Renal cortex interstitium (tissue), 11 donors: ENCODE data around the gene TOP3A. TPM values are rescaled to one million over a fixed set of nuclear protein-coding genes. Genes with fewer than 3 reads are reported as not detected.
A peak's percentile ranks its signal among the peaks of the same experiment; 100 is the strongest.
"Not testable (repeated sequence)": the region's sequence is repeated elsewhere in the genome, so short reads cannot be mapped to it uniquely, and the experiment has no call there.

Source experiments
- DNase-seq, 11 donors: peaks; one replicate each; pipeline ENCODE4 v3.0.0-alpha.2; 2013; ENCODE audit warnings: low read depth in 9 of 11, low spot score in 4 of 11; ENCODE audit errors: extremely low read depth in 1 of 11
- polyA plus RNA-seq, 3 donors: library from polyadenylated mRNA; unstranded; fragments of 120-200 nt; gene quantifications; one replicate each; pipeline ENCODE4 v1.2.1, GENCODE V29; 2013; ENCODE audit not compliant: insufficient read length in 3 of 3

Gene TOP3A
- polyA plus RNA-seq, 3 donors, result 43.4 to 50.2 (median 48.6) TPM

DNA sequence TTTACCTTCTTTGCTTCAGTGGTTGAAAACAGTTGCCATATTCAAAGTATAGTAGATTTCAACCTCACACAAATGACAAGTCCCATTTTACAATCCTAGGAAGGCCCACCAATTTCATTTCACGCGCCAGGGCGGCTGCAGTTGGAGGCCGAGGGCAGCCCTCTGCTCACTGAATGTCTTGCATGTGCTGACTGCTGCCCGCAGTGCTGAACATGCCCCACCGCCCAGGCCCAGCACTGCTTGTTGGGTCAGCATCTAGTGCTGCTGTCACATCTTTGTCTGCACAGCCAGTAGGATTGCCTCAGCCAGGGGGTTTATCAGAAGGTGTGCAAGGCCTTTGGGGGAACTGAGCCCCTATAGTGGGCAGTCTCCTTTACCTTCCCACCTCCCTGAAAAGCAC lies 11.8 kb upstream of the TOP3A start:
- DNase-seq, result no peak

DNA sequence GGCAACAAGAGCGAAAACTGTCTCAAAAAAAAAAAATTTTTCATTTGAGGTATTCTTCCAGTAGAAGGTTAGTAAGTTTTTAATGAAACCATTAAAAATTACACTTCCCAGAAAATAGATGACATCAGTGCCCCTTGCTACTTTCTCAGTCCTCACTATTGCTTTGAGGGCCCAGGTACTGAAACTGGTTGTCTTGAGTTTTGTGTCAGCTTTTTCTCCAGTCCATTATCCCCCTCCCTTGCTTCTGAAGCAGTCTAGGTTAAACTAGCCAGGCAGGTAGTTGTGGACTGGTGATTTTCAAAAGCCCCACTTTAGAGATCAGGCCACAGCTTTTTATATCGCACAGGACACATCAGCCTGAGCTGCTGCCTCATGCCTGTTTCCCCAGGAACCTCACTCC lies 11.2 kb upstream of the TOP3A start:
- DNase-seq, result no peak

DNA sequence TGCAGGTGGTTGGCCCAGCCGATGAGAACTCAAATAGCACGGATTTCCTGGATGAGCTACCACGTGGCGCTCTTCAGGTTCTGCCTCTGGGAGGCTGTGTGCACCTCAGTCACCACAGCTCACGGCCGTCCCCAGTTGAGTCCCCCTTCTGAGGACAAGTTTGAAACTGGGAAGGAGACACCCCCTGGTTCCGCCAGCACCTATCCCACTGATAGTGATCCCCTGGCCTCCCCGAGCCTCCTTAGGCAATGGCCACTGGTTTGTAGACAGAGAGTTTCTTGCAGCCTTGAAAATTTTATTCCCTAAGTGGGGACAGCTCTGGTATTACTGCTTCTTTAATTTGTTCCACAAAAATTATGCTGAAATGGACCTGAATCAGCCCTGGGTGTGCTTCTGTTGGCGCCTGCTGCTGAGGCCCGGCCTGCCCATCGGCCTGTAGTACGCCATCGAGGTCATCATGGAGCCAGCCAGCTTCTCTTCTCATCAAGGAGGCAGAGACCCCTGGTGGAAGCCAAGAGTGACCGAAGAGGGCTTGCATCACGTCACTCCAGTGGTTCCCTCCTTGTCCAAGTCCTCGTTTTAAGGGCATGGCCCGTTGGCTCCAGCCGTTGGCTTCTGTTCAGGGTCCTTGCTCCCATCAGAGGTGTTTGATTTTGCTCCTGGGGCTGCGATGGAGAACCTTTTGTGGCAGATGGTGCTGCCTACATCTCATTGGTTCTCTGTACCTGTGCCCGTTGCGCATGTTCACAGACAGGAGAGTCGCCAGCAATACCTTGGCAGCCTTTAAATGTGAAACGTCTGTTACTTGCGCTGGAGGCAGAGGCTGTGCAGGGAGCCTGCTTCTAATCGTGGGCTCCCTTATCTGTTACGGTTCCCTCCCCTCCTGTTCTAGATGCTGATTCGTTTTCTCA lies 9.6 kb upstream of the TOP3A start:
- DNase-seq, result no peak

DNA sequence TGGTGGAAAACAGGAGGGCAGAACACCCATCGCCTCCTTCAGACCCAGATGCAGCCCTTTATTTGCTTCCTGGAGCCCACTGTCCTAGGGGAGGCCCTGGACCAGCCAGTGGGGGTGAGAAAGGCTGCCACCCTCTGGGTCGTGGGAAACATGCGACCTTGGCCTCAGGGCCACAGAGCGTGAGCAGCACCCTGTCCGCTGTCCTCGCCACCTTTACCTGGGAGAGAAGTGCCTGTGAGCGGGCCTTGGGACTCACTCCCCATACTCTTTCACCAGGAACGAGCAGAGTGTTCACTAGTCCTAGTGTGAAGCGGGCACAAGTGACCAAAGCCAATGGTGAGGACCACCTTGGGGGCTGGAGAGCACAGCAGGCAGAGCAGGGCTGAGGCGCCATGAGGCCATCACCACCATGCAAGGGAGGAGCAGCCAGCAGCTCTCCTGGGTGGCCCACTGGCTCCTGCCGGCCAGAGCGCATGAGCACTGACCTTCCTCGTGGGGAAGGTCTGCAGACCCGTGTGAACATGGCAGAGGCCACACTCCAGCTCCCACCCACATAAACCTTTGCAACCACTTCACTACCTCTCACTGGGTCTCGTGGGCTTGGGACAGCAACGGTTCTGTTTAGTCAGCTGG lies 8.8 kb upstream of the TOP3A start:
- no peak for DNase-seq

DNA sequence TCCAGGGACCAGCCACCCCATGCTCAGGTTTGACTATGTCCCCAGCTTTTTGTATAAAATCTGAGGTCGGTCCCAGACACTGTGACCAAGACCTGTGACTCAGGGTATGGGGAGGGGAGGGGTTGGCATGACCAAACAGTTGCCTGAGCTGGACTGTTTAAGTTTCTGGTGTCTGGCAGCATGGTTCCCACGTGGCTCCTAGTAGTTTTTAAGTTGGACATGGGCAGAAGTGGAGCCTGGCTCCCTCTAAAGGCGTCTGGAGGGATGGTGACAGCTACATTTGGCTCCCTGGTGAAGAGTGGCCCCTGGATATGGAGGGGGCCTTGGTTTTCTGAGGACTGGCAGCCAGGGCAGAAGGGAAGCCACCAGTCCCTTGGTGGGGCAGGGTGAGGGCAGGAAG lies 8.2 kb upstream of the TOP3A start:
- no peak for DNase-seq

DNA sequence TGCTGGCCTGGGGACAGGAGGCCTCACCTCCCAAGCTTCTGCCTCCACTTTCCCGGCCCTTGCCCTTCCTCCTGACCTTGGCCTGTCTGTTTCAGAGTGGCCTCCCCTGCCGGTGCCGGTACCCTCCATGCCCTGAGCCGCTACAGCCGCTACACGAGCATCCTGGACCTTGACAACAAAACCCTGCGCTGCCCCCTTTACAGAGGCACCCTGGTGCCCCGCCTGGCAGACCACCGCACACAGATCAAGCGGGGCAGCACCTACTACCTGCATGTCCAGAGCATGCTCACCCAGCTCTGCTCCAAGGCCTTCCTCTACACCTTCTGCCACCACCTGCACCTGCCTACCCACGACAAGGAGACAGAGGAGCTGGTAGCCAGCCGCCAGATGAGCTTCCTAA lies 7.7 kb upstream of the TOP3A start:
- DNase-seq, result no peak

DNA sequence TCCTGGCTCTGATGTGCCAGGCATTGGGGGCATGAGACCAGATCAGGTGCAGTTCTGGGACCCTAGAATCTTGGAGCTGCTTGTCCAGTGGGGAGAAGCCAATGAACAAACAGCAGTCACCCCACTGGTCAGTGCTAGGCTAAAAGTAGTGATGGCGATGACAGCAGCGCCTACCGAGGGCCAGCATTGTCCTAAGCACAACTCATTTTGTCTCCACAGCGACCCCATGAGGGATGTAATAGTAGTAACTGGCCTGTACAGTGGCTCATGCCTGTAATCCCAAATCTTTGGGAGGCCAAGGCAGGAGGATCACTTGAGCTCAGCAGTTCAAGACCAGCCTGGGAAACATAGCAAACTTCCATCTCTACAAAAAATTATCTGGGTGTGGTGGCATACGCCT lies 6.5 kb upstream of the TOP3A start:
- no peak for DNase-seq

DNA sequence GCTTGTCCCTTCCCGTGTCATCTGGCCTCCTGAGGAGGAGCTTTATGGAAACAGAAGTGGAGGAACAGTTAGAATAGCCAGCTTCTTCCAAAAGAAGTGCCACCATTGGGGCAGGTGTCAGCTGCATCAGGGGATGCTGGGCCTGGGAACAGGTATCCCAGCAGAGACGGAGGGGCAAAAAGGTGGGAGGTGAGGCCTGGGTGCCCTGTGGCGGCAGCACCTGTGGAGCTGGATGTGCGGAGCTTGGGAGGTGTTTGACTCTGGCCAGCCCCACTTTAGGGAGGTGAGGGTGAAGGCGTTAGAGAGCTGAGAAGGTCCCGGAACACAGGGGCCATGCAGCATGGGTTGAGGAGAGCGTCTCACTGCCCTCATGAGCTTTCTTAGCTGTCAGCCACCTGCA lies 5.5 kb upstream of the TOP3A start:
- DNase-seq, result no peak

DNA sequence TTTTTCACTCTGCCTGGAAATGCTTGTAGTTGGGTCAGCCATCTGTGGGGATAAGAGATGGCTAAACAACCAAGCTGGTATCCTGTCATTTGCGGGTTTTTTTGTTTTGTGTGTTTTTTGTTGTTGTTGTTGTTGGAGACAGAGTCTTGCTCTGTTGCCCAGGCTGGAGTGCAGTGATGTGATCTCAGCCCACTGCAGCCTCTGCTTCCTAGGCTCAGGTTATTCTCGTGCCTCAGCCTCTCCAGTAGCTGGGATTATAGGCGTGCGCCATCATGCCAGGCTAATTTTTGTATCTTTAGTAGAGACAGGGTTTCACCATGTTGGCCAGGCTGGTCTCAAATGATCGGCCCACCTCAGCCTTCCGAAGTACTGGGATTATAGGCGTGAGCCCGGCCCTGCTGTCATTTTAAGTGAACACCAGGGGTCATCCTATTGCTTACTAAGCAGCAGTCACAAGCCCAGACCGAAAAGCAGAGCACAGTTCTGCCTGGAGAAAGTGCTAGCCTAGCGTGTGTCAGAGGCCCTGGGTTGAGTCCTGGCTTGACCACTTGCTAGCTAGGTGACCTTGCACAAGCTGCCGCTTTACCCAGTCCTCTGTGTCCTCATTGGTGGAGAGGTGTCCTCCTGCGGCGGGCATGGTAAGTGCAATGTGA lies 4.9 kb upstream of the TOP3A start:
- DNase-seq, result peak in 4 of 11 donors; percentile 27 to 43 (median 34)

DNA sequence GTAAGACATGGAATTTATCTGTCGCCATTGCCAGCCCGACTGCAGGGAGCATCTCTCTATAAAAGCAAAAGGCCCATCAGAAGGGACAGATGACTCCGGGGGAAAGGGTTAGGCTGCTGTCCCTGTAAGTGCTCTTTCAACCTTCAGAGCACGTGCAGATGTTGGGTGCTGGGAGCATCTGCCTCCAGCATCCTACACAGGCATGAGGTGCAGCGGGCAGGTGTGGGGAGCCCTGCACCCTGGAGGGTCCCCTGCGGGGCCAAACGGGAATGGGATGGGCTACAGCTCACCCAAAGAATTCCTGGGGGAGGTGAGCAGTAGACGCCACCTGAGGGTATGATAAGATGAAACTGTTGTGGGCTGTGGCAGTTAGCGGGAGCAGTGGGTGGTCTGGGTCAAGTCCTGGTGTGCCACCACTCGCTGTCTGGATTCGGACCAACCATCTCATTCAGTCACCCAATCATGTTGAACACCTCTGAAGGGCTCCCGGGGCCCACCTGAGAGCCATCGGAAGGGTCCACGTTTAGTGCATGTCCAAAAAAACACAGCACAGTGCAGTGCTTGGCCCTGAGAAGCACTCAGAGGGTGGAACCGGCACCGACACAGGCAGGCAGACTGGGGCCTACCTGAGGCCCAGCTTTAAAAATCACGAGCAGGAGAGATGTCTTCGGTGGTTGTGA lies 4.1 kb upstream of the TOP3A start:
- no peak for DNase-seq

DNA sequence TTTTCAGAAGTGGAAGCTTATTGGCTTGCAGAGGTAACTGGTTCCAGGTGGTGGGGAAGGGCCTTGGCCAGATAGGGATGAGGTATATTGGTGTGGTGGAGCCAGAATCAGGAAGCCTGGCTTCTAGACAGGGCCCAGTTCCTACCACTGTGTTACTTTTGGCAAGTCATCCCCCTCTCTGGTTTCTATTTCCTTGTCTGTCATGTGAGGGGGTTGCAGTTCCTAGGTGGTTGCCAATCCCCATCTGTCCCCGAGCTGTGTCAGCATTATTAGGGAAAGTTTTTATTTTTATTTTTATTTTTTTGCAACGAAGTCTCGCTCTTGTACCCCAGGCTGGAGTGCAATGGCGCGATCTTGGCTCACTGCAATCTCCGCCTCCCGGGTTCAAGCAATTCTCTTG lies 3.3 kb upstream of the TOP3A start:
- no peak for DNase-seq

DNA sequence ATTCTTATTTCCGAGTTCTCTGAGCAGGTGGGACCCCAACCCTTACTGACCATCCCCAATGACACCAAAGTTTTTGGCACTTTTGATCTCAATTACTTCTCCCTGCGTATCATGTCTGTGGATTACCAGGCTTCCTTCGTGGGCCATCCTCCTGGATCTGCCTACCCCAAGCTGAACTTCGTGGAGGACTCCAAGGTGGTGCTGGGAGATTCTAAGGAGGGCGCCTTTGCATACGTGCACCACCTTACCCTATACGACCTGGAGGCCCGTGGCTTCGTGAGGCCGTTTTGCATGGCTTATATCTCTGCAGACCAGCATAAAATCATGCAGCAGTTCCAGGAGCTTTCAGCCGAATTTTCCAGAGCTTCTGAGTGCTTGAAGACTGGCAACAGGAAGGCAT lies 1.2 kb upstream of the TOP3A start:
- DNase-seq, result no peak

DNA sequence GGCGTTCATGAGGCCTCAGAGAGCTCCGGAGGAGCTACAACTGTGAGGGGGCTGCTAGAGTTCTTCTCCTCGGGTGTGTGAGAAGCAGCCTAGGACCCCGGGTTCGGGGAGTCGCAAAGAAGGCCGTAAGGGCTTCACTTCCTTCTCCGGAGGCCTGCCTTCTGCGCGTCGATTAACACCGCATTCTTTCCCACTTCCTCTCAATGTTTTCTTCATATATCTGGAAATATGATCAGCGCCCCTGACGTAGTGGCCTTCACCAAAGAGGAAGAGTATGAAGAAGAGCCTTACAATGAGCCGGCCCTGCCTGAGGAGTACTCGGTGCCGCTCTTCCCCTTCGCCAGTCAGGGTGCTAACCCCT lies 748 bp upstream of the TOP3A start:
- no peak for DNase-seq

DNA sequence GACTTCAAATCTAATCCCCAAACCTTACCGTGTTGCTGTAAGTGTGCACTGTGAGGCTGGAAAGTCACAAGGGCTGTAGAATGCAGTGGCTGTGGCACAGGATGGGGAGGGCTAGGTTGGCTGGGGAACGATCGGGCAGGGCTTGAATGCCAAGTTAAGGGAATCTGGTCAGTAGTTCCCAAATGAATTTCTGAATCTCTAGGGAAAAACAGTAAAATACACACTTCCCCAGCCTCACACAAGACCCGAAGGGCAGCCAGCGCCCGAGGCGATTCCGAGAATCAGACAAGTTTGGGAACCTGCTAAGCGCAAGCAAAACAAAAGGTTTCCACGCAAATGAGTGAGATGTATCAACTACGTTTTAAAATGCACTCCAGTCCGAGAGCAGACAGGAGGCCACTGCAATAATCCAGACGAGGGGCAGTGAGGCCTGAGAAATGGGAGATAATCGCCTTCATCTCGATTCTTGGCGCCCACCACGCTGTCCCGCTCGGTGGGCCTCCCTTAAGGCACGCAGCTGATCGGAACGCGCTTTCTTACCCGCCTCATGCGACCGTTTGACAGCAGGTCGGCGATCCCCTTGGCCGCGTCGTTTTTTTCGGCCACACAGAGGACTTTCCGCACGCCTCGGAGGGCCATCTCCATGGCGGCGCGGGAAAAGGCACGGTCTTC lies 599 bp downstream of the TOP3A start:
- peak in 2 of 11 donors; percentile 13 to 14 for DNase-seq

DNA sequence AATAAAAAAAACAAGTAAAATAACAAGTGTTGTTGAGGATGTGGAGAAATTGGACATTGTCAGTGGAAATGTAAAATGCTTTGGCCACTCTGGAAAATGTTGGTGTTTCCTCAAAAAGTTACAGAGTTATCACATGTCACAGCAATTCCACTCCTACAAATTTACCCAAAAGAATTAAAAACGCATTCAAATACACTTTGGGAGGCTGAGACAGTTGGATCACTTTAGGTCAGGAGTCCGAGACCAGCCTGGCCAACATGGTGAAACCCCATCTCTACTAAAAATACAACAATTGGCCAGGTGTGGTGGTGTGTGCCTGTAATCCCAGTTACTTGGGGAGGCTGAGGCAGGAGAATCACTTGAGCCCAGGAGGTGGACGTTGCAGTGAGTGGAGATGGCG lies 5.6 kb downstream of the TOP3A start:
- no peak for DNase-seq

DNA sequence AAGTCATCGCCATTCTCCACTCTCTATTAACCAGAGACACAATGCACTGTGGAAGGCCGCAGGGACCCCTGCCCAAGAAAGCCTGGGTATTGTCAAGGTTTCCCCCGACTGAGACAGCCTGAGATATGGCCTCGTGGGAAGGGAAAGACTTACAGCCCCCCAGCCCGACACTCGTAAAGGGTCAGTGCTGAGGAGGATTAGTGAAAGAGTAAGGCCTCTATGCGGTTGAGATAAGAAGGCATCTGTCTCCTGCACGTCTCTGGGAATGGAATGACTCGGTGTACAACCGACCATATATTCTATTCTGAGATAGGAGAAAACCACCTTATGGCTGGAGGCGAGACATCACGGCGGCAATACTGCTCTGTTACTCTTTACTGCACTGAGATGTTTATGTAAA lies 11.6 kb downstream of the TOP3A start:
- DNase-seq, result not testable (repeated sequence)

DNA sequence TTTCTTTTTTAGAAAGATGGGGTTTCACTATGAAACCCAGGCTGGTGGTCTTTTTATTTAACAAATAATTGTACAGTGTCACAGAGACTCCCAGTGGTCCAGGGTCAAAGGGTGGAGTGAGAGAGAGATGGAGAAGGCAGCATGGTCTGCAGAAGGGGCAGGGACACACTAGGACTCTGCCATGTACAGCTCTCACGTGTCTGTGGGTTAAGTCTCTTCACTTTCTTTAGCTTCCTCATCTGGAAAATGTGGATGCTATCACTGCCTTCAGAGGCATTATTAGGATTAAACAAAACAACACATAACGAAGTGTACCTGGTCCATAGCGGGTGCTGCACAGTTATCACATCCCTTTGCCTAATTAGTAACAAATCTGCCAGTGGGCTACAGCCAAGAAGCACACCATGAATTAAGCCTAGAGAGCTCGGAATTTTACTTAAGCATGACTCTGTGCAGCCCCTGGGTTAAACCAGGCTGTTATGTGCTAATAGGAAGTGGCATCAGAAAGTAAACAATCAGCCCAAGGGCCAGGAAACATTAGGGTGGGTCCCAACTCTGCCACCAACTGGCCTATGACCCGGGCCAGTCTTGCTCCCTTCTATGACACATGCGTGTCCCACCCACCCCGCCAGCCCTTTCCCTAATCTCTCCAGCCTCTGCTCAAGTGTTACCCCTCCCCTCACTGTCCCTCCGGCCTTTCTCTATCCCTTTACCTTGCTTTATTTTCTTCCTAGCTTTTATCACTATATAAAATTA lies 13.9 kb downstream of the TOP3A start:
- no peak for DNase-seq

DNA sequence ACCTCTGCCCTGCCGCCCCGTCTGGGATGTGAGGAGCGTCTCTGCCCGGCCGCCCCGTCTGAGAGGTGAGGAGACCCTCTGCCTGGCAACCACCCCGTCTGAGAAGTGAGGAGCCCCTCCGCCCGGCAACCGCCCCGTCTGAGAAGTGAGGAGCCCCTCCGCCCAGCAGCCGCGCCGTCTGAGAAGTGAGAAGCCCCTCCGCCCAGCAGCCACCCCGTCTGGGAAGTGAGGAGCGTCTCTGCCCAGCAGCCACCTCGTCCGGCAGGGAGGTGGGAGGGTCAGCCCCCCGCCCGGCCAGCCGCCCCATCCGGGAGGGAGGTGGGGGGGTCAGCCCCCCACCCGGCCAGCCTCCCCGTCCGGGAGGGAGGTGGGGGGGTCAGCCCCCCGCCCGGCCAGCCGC lies 16.7 kb downstream of the TOP3A start:
- not testable (repeated sequence) for DNase-seq
